ENCODE results near the gene CD63.
A peak's percentile ranks its signal among the peaks of the same experiment; 100 is the strongest.

Gene CD63

GRCh38 chr12:55707841-55708694, 20.7 kb downstream of the CD63 start, which contains the start of gene ITGA7:
ITGA7 (minus strand) TSS chr12:55707904; CDS start chr12:55707682, 222 bp downstream.
- TF ChIP-seq POLR2AphosphoS5 (IDR thresholded peaks at IDR 0.05; ENCODE audit: low read depth, low read length) (no peak), TAF1 (IDR thresholded peaks at IDR 0.05; ENCODE audit: borderline replicate concordance, low read depth, low read length) (no peak), POLR2A (IDR thresholded peaks at IDR 0.05; ENCODE audit: low read depth, low read length) (no peak)
- DNase-seq (ENCODE audit: insufficient read length) = peak; percentile 71
- no peak for FAIRE-seq

GRCh38 chr12:55707219-55707671, 21.6 kb downstream of the CD63 start:
- no peak for FAIRE-seq

GRCh38 chr12:55706568-55707218, 22.1 kb downstream of the CD63 start:
- no peak for DNase-seq (ENCODE audit: insufficient read length)
- no peak for FAIRE-seq
- TF ChIP-seq TAF1 (IDR thresholded peaks at IDR 0.05; ENCODE audit: borderline replicate concordance, low read depth, low read length) (no peak), POLR2A (IDR thresholded peaks at IDR 0.05; ENCODE audit: low read depth, low read length) (no peak), POLR2AphosphoS5 (IDR thresholded peaks at IDR 0.05; ENCODE audit: low read depth, low read length) (no peak)

More at GRCh38 chr12:55707219-55707671, 21.6 kb downstream of the CD63 start:
- no peak for TF ChIP-seq TAF1 (IDR thresholded peaks at IDR 0.05; ENCODE audit: borderline replicate concordance, low read depth, low read length)
- TF ChIP-seq POLR2A (IDR thresholded peaks at IDR 0.05; ENCODE audit: low read depth, low read length) = no peak
- no peak for TF ChIP-seq POLR2AphosphoS5 (IDR thresholded peaks at IDR 0.05; ENCODE audit: low read depth, low read length)
- DNase-seq (ENCODE audit: insufficient read length) = no peak

- TF ChIP-seq TAF1 (IDR thresholded peaks at IDR 0.05; ENCODE audit: borderline replicate concordance, low read depth, low read length) = no peak
- no peak for TF ChIP-seq POLR2A (IDR thresholded peaks at IDR 0.05; ENCODE audit: low read depth, low read length)
- FAIRE-seq = no peak
- no peak for DNase-seq (ENCODE audit: insufficient read length)
Observed at GRCh38 chr12:55705782-55706402, 22.9 kb downstream of the CD63 start.

GRCh38 chr12:55704824-55705718, 23.7 kb downstream of the CD63 start:
- FAIRE-seq = no peak
- no peak for DNase-seq (ENCODE audit: insufficient read length)
- no peak for TF ChIP-seq POLR2AphosphoS5 (IDR thresholded peaks at IDR 0.05; ENCODE audit: low read depth, low read length)
- no peak for TF ChIP-seq TAF1 (IDR thresholded peaks at IDR 0.05; ENCODE audit: borderline replicate concordance, low read depth, low read length)
- no peak for TF ChIP-seq POLR2A (IDR thresholded peaks at IDR 0.05; ENCODE audit: low read depth, low read length)

- no peak for FAIRE-seq
Observed at GRCh38 chr12:55703901-55704761, 24.7 kb downstream of the CD63 start.

GRCh38 chr12:55703288-55703687, 25.5 kb downstream of the CD63 start:
- FAIRE-seq (no peak), DNase-seq (ENCODE audit: insufficient read length) (no peak)
- TF ChIP-seq POLR2AphosphoS5 (IDR thresholded peaks at IDR 0.05; ENCODE audit: low read depth, low read length) = no peak
- TF ChIP-seq TAF1 (IDR thresholded peaks at IDR 0.05; ENCODE audit: borderline replicate concordance, low read depth, low read length) = no peak
- no peak for TF ChIP-seq POLR2A (IDR thresholded peaks at IDR 0.05; ENCODE audit: low read depth, low read length)

More at GRCh38 chr12:55703901-55704761, 24.7 kb downstream of the CD63 start:
- no peak for TF ChIP-seq POLR2AphosphoS5 (IDR thresholded peaks at IDR 0.05; ENCODE audit: low read depth, low read length)
- no peak for TF ChIP-seq POLR2A (IDR thresholded peaks at IDR 0.05; ENCODE audit: low read depth, low read length)
- no peak for TF ChIP-seq TAF1 (IDR thresholded peaks at IDR 0.05; ENCODE audit: borderline replicate concordance, low read depth, low read length)
- DNase-seq (ENCODE audit: insufficient read length) = no peak

- FAIRE-seq (no peak), DNase-seq (ENCODE audit: insufficient read length) (no peak)
- no peak for TF ChIP-seq POLR2A (IDR thresholded peaks at IDR 0.05; ENCODE audit: low read depth, low read length)
- TF ChIP-seq POLR2AphosphoS5 (IDR thresholded peaks at IDR 0.05; ENCODE audit: low read depth, low read length) = no peak
- TF ChIP-seq TAF1 (IDR thresholded peaks at IDR 0.05; ENCODE audit: borderline replicate concordance, low read depth, low read length) = no peak
Observed at GRCh38 chr12:55702861-55703260, 25.9 kb downstream of the CD63 start.

- FAIRE-seq = no peak
- DNase-seq (ENCODE audit: insufficient read length) = no peak
- TF ChIP-seq TAF1 (IDR thresholded peaks at IDR 0.05; ENCODE audit: borderline replicate concordance, low read depth, low read length) = no peak
- TF ChIP-seq POLR2A (IDR thresholded peaks at IDR 0.05; ENCODE audit: low read depth, low read length) = no peak
- no peak for TF ChIP-seq POLR2AphosphoS5 (IDR thresholded peaks at IDR 0.05; ENCODE audit: low read depth, low read length)
Observed at GRCh38 chr12:55700255-55701018, 28.4 kb downstream of the CD63 start.
